Lung microvascular endothelial cell (primary cell): ENCODE results near the gene PTGR2. TPM values are rescaled to one million over a fixed set of nuclear protein-coding genes. Genes with fewer than 3 reads are reported as not detected.

ENCODE experiments used
- DNase-seq, 2 donors: peaks; one replicate each; pipeline versions ENCODE4 v3.0.0 to v3.0.0-alpha.2; 2010; ENCODE audit warnings: low read depth in 2 of 2
- total RNA-seq: library from RNA; depleted of rRNA; stranded (reverse); fragments of >200 nt; gene quantifications from 2 replicates; pipeline ENCODE4 v1.2.1, GENCODE V29; 2014

Gene PTGR2
- total RNA-seq: 1.3 and 1.8 TPM in 2 replicates

- DNase-seq: peak; percentile 93 to 97
Observed at GRCh38 chr14:73851567-73852382, at the start of gene PTGR2. PTGR2 (plus strand) TSS chr14:73851831; CDS start chr14:73858863, 7,032 bp downstream.

- peak; percentile 34 to 43 for DNase-seq
Observed at GRCh38 chr14:73802431-73803188, 49.0 kb upstream of the PTGR2 start.

DNA sequence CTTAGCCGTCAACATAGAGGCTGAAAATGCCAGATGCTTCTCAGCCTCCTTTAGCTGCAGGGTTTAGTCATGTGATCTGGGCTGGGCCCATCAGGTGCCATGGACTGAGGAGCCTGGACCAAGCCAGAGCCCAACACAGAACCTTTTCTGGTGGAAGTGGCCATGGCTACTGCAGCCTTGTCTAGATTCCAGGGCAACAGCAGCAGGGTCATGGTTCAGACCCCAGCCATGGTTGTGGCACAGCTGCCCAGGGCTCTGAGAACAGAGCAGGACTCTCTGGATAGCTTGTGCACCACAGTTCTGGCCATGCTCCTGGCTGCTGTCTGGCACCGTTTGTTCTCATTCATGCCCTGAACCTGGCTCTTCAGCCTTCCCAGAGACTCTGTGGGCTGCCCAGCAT, 47.0 kb upstream of the PTGR2 start:
- no peak for DNase-seq

GRCh38 chr14:73807457-73807856, 44.2 kb upstream of the PTGR2 start:
- no peak for DNase-seq

DNA sequence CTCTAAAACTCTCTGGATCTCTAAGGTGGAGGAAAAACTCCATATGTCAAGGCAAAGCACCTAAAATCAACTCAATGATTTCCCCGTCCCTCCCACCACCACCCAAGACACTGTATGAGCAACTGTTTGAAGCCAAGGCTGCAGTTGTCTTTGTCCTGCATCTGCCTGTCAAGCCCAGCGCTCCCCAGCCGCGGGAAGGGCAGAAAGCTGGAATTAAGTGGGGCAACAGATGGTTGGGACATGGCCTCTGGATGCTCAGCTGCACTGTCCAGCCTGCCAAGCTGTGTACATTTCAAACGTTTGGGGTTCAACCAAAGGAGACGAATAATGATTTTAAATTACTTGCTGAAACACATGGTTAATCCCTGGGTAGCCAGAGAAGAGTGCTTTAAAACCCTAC, 42.2 kb upstream of the PTGR2 start:
- DNase-seq: no peak

- DNase-seq: no peak
Observed at GRCh38 chr14:73810478-73811163, 41.0 kb upstream of the PTGR2 start.

GRCh38 chr14:73811164-73811503, 40.5 kb upstream of the PTGR2 start:
- DNase-seq: no peak

DNA sequence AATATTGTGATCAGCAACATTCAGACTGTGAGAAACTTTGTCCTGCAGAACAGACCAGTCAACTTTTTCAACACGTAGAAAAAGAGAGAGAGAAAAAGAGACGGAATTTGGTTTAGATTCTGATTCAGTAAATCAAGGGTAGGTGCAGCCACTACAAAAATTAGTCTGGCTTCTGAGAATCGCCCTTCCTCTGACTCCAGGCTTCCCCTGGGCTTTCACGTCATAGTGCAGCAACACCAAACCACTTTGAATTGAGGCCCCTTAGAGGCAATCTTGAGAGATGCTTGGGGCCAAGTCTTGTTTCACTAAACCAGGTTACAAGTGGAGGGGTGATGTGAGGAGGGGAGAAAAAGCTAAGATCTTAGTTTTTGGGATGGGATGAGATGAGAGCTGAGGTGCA, 37.5 kb upstream of the PTGR2 start:
- no peak for DNase-seq

DNA sequence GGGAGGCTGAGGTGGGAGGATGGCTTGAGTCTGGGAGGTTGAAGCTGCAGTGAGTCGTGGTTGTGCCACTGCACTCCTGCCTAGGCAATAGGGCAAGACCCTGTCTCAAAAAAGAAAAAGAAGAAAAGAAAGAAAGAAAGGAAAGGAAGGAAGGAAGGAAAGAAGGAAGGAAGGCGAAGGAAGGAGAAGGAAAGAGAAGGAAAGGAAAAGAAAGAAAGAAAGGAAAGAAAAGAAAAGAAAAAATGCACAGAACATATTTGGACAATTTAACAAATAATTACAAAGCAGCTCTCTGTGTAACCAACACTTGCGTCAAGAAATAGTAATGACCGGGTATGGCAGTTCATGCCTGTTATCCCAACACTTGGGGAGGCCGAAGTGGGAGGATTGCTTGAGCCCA, 35.8 kb upstream of the PTGR2 start:
- no peak for DNase-seq

DNA sequence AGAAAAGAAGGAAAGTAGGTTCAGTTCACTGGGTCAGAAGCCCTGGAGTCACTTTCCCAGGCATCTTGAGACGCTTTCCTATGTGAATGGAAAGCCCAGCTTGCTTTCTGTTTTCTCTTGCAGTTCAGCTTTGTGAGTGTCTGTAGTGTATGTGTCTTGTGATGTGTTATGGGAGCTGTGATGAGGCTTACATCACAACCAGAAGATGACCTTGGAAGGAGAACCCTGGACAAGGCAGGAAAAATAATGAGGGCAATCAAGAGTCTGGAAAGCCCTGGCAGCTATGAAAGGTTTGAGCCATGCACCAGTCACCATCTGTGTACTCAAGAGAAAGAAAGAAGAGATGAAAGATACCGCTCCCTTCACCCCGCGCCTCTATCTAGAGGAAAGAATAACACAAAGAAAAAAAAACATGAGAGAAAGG, 35.2 kb upstream of the PTGR2 start:
- DNase-seq: no peak

DNA sequence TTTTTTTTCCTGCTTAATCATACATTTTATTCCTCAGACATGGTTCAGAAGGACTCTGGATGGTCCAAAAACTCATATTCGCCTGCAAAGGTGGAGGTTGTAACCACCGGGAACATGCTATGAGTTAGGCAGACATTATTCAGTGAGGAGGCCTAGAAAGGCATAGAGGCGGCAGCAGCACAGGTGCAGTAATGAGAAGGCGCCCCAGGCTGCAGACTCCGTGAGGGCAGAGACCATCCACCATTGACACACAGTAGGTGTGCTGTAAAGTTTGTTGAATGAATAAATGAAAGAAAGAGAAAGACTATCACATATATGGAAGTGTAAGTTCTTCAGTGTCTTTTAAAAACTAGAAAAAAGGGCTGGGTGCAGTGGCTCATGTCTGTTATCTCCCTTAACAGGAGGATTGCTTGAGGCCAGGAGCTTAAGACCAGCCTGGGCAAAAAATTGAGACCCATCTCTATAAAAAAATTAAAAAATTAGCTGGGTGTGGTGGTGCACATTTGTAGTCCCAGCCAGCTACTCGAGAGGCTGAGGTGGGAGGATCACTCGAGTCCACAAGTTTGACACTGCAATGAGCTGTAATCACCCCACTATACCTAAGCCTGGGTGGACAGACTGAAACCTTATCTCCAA, 34.5 kb upstream of the PTGR2 start:
- DNase-seq: no peak

- DNase-seq: no peak
Observed at GRCh38 chr14:73818821-73819220, 32.8 kb upstream of the PTGR2 start.

- no peak for DNase-seq
Observed at GRCh38 chr14:73820631-73821030, 31.0 kb upstream of the PTGR2 start.

DNA sequence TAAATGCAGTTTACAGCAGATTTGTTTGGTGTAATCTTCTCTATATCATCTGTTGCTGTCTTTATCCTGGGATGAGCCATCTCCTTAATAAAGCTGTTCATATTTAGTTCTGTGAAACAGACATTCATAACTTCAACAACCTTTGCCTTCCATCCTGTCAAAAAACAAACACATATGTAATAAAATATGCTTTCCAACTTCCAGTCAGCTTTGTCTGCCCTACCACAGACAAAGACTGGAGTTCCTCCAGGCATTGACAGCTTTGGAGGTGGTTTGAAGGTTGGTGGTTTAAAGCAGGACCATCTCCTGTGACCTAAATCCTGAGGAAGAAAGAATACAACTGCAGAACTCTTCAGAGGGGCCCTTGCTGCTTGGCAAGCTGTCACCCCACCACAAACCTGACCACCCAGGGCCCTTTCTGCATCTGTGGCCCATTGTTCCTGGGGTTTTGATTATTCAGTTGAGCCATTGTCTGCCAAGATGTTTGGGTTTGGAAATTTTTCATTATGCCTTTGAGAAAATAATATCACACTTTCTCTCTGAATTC, 28.2 kb upstream of the PTGR2 start:
- DNase-seq: no peak

- DNase-seq: no peak
Observed at GRCh38 chr14:73824127-73824526, 27.5 kb upstream of the PTGR2 start.

DNA sequence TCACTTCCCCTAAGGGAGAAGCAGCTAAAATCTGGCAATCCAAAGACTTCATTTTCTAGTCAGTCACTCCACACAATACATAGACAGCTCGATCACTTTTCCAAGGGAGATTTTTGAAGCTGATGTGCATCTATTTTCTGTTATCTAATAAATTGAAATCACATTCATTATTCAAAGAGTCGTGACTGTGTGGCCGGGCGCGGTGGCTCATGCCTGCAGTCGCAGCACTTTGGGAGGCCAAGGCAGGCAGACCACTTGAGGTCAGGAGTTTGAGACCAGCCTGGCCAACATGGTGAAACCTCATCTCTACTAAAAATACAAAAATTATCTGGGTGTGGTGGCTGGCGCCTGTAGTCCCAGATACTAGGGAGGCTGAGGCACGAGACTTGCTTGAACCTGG, 27.1 kb upstream of the PTGR2 start:
- DNase-seq: no peak

DNA sequence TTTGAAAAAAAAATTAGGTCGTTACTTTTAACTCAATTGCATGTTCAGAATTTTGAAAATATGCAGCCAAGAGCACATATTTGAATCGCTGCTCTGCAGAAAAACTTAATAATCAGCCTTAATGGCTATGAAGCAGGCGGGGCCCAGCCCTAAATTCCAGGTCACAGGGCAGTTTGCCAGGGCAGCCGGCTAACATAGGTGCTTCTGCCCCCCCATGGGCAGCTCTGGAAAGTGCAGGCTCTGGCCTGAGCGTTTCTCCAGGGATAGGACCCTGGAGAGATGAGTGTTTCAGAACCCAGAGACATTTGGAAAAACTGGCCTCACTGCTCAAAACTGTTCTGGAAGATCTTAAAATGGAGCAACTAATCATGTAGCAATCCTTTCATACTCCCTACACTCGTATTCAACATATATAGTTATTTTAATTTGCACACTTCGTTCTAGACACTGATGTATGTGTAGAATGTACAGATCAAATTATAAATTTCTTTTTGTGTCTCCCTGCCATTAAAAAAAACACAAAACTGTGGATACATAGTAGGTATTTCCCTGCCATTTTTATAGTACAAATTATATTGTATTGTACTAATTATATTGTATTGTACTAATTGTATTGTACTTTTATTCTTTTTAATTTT, 26.0 kb upstream of the PTGR2 start:
- peak; percentile 81 to 91 for DNase-seq

DNA sequence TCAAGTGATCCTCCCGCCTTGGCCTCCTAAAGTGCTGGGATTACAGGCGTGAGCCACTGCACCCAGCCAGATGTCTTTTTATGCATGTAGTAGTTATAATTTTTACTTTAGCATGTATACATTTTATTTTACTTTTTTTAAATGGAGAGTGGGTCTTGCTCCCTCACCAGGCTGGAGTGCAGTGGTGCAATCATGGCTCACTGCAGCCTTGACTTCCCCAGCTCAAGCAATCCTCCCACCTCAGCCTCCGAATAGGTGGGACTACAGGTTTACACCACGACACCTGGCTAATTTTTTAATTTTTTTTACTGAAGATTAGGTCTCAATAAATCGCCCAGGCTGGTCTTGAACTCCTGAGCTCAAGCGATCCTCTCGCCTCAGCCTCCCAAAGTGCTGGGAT, 24.4 kb upstream of the PTGR2 start:
- DNase-seq: peak; percentile 17 to 30

GRCh38 chr14:73829071-73829470, 22.6 kb upstream of the PTGR2 start:
- DNase-seq: no peak

- peak; percentile 19 to 79 for DNase-seq
Observed at GRCh38 chr14:73829526-73830431, 21.9 kb upstream of the PTGR2 start.
